ENCODE data around the gene SLC51A. TPM values are rescaled to one million over a fixed set of nuclear protein-coding genes. Genes with fewer than 3 reads are reported as not detected.

SLC51A gene
- total RNA-seq, 1 experiment from 2014 or later: 0.24 TPM

GRCh38 chr3:196184881-196185280, 31.5 kb upstream of the SLC51A start:
- peak; percentile 33 for DNase-seq
- H3K36me3 ChIP-seq (replicated peaks; ENCODE audit: control insufficient read depth, insufficient read depth, low read length): no peaks in the 10 kb centered on the region
- no peak overlapping the region for H3K4me3 ChIP-seq (ENCODE audit: insufficient read depth, low read depth, low read length)
- no peaks in the 10 kb centered on the region for H3K27me3 ChIP-seq (ENCODE audit: control insufficient read depth, insufficient read depth, low read length)

- Histone ChIP-seq H3K4me3 (ENCODE audit: insufficient read depth, low read depth, low read length) (no peak overlapping the region), H3K27me3 (ENCODE audit: control insufficient read depth, insufficient read depth, low read length) (no peaks in the 10 kb centered on the region), H3K36me3 (replicated peaks; ENCODE audit: control insufficient read depth, insufficient read depth, low read length) (no peaks in the 10 kb centered on the region)
- DNase-seq: peak; percentile 89
Observed at GRCh38 chr3:196186651-196187573, 29.4 kb upstream of the SLC51A start.

GRCh38 chr3:196189566-196190347, 26.6 kb upstream of the SLC51A start:
- no peak overlapping the region for H3K4me3 ChIP-seq (ENCODE audit: insufficient read depth, low read depth, low read length)
- no peaks in the 10 kb centered on the region for H3K36me3 ChIP-seq (replicated peaks; ENCODE audit: control insufficient read depth, insufficient read depth, low read length)
- no peaks in the 10 kb centered on the region for H3K27me3 ChIP-seq (ENCODE audit: control insufficient read depth, insufficient read depth, low read length)
- DNase-seq: peak; percentile 30

- H3K27me3 ChIP-seq (ENCODE audit: control insufficient read depth, insufficient read depth, low read length): no peaks in the 10 kb centered on the region
- peak; percentile 49 for DNase-seq
- no peak overlapping the region for H3K4me3 ChIP-seq (ENCODE audit: insufficient read depth, low read depth, low read length)
- H3K36me3 ChIP-seq (replicated peaks; ENCODE audit: control insufficient read depth, insufficient read depth, low read length): no peaks in the 10 kb centered on the region
Observed at GRCh38 chr3:196192036-196192523, 24.3 kb upstream of the SLC51A start.

- peak; percentile 59 for DNase-seq
- no peaks in the 10 kb centered on the region for H3K27me3 ChIP-seq (ENCODE audit: control insufficient read depth, insufficient read depth, low read length)
- H3K36me3 ChIP-seq (replicated peaks; ENCODE audit: control insufficient read depth, insufficient read depth, low read length): no peaks in the 10 kb centered on the region
- no peak overlapping the region for H3K4me3 ChIP-seq (ENCODE audit: insufficient read depth, low read depth, low read length)
Observed at GRCh38 chr3:196192524-196193051, 23.7 kb upstream of the SLC51A start.

GRCh38 chr3:196193133-196193735, 23.1 kb upstream of the SLC51A start:
- Histone ChIP-seq H3K4me3 (ENCODE audit: insufficient read depth, low read depth, low read length) (no peak overlapping the region), H3K27me3 (ENCODE audit: control insufficient read depth, insufficient read depth, low read length) (no peaks in the 10 kb centered on the region), H3K36me3 (replicated peaks; ENCODE audit: control insufficient read depth, insufficient read depth, low read length) (no peaks in the 10 kb centered on the region)
- no peak for DNase-seq

GRCh38 chr3:196193736-196194541, 22.4 kb upstream of the SLC51A start:
- Histone ChIP-seq H3K4me3 (ENCODE audit: insufficient read depth, low read depth, low read length) (no peak overlapping the region), H3K36me3 (replicated peaks; ENCODE audit: control insufficient read depth, insufficient read depth, low read length) (no peaks in the 10 kb centered on the region), H3K27me3 (ENCODE audit: control insufficient read depth, insufficient read depth, low read length) (no peaks in the 10 kb centered on the region)
- peak; percentile 33 for DNase-seq

GRCh38 chr3:196194542-196194915, 21.8 kb upstream of the SLC51A start:
- Histone ChIP-seq H3K27me3 (ENCODE audit: control insufficient read depth, insufficient read depth, low read length) (no peaks in the 10 kb centered on the region), H3K36me3 (replicated peaks; ENCODE audit: control insufficient read depth, insufficient read depth, low read length) (no peaks in the 10 kb centered on the region), H3K4me3 (ENCODE audit: insufficient read depth, low read depth, low read length) (no peak overlapping the region)
- DNase-seq: no peak

GRCh38 chr3:196195664-196196265, 20.6 kb upstream of the SLC51A start:
- no peak overlapping the region for H3K4me3 ChIP-seq (ENCODE audit: insufficient read depth, low read depth, low read length)
- DNase-seq: no peak
- no peaks in the 10 kb centered on the region for H3K27me3 ChIP-seq (ENCODE audit: control insufficient read depth, insufficient read depth, low read length)
- H3K36me3 ChIP-seq (replicated peaks; ENCODE audit: control insufficient read depth, insufficient read depth, low read length): no peaks in the 10 kb centered on the region

GRCh38 chr3:196197524-196197923, 18.8 kb upstream of the SLC51A start:
- no peak overlapping the region for H3K4me3 ChIP-seq (ENCODE audit: insufficient read depth, low read depth, low read length)
- no peak for DNase-seq
- H3K36me3 ChIP-seq (replicated peaks; ENCODE audit: control insufficient read depth, insufficient read depth, low read length): no peaks in the 10 kb centered on the region
- no peaks in the 10 kb centered on the region for H3K27me3 ChIP-seq (ENCODE audit: control insufficient read depth, insufficient read depth, low read length)

GRCh38 chr3:196198081-196198675, 18.2 kb upstream of the SLC51A start:
- DNase-seq: no peak
- Histone ChIP-seq H3K27me3 (ENCODE audit: control insufficient read depth, insufficient read depth, low read length) (no peaks in the 10 kb centered on the region), H3K36me3 (replicated peaks; ENCODE audit: control insufficient read depth, insufficient read depth, low read length) (no peaks in the 10 kb centered on the region), H3K4me3 (ENCODE audit: insufficient read depth, low read depth, low read length) (no peak overlapping the region)

GRCh38 chr3:196198771-196199753, 17.3 kb upstream of the SLC51A start:
- no peak for DNase-seq
- Histone ChIP-seq H3K4me3 (ENCODE audit: insufficient read depth, low read depth, low read length) (no peak overlapping the region), H3K27me3 (ENCODE audit: control insufficient read depth, insufficient read depth, low read length) (no peaks in the 10 kb centered on the region), H3K36me3 (replicated peaks; ENCODE audit: control insufficient read depth, insufficient read depth, low read length) (no peaks in the 10 kb centered on the region)

Data from H7 (cell line).